GM21825 (cell line): ENCODE data around the gene NIP7.
"Not testable (repeated sequence)": the region's sequence is repeated elsewhere in the genome, so short reads cannot be mapped to it uniquely, and the experiment has no call there.

Source experiments
- ATAC-seq: cut with Tn5 transposase; IDR thresholded peaks from one replicate; pipeline ENCODE4 v1.9.1; 2021; ENCODE audit warnings: mild to moderate bottlenecking, moderate library complexity; ENCODE audit not compliant: unreplicated experiment

The NIP7 gene

DNA sequence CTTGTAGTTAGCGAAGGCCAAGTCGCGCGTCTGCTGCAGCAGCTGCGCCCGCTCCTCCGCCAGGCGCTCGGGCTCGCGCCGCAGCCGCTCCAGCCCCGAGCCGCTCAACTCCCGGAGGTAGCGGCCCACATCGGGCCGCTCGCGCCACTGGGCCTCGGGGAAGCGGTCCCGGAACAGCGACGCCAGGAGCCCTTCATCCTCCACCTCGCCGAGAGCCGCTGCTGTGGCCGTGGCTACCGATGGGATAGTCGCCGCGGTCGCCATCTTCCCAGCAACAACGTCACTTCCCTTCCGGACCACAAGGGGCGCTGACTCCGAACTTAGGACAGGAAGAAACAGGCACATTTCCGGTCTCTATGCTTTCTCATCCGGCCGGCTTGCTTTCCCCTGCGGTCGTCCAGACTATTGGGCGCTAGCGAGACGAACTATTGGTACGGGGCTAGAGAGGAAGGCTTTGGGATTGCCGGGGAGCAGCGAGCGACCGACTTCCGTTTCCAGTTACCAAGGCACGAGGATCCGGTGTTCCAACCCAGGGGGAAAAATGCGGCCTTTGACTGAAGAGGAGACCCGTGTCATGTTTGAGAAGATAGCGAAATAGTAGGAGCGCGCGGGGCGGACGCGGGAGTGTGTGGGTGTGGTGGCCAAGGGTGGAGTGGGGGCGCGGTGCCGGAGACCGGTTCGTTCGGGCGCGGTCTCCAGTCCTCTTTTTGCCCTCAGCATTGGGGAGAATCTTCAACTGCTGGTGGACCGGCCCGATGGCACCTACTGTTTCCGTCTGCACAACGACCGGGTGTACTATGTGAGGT, at the start of gene NIP7, which contains the start of gene COG8:
Gene NIP7, plus strand, starts transcription at position 484 of the 806 bp plus-strand sequence. Its CDS starts 58 bp downstream, at position 542.
Gene COG8, minus strand, starts transcription at position 276 of the 806 bp plus-strand sequence. Its CDS starts 12 bp downstream, at position 264.
- peak; percentile 90 for ATAC-seq

DNA sequence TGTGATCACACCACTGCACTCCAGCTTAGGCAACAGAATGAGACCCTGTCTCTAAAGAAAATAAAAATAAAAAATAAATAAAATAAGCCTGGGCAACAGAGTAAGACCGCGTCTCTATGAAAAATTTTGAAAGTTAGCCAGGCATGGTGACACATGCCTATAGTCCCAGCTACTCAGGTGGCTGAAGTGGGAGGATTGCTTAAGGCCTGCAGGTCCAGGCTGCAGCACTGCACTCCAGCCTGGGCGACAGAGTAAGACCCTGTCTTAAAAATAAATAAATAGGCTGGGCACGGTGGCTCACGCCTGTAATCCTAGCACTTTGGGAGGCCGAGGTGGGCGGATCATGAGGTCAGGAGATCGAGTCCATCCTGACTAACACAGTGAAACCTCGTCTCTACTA, 47.9 kb upstream of the NIP7 start:
- ATAC-seq: not testable (repeated sequence)

DNA sequence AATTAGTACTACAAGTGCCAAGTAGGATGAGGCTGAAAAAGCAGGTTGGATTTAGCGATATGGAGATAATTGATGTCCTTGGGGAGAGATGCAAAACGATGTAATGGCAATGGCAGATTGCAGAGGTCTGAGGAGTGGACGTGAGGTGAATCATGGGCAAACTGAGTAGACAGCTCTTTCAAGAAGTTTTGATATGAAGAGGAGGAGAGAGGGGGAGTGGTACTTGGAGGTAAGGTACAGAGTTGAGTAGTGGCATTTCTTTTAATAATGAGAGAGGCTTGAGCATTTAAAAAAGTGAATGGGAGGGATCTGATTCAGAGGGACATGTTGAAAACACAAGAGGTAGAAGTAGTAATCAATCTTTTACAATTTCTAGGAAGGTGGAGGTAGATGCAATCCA, 46.2 kb upstream of the NIP7 start:
- no peak for ATAC-seq

DNA sequence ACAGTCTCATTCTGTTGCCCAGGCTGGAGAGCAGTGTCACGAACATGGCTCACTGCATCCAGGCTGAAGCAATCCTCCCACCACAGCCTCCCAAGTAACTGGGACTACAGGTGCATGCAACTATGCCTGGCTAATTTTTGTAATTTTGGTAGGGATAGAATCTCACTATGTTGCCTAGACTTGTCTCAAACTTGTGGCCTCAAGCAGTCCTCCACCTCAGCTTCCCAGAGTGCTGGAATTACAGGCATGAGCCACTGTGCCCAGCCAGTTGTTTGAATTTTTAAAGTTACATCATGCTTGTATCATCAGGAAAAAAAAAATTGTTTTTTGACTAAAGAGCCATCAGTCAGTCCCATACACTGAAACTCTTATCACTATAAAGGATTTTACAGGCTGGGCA, 45.5 kb upstream of the NIP7 start:
- no peak for ATAC-seq

DNA sequence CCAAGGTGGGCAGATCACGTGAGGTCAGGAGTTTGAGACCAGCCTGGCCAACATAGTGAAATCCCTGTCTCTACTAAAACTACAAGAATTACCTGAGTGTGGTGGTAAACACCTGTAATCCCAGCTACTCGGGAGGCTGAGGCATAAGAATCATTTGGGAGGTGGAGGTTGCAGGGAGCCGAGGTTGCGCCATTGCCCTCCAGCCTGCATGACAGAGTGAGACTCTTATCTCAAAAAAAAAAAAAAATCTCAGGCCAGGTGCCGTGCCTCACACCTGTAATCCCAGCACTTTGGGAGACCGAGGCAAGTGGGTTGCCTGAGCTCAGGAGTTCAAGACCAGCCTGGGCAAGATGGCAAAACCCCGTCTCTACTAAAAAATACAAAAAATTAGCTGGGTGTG, 42.8 kb upstream of the NIP7 start:
- ATAC-seq: not testable (repeated sequence)

DNA sequence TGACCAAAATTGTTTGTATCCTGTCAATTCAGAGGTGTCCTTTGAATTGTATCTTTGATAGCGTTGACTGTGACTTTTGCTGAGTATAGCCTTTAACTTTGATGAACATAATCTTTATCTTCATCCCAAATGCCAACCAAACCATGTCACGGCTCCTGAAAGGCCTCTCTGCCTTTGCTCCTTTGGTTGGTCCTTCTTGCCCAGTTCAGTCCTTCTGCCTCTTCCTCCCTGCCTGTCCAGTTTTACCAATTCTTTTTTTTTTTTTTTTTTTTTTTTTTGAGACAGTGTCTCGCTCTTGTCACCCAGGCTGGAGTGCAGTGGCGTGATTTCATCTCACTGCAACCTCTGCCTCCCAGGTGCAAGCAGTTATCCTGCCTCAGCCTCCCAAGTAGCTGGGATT, 41.3 kb upstream of the NIP7 start:
- ATAC-seq: no peak

DNA sequence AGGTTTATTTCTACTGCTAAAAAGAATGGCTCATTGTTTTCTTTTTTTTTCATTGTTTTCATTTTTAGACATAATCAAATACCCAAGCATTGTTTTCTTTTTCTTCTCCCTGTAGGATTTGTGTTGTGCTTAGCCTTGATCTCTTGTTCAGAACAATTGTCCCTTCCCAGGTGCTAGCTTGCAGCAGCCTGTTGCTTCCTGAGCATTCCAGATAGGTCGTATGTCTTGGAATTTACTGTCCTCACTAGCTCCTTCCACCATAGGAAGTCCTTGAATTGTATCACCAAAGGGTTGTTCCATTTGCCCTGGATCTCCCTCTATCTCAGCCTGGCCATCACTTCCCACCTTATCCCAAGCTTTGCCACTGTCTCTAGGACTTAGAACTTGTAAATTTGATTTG, 38.4 kb upstream of the NIP7 start:
- ATAC-seq: no peak

DNA sequence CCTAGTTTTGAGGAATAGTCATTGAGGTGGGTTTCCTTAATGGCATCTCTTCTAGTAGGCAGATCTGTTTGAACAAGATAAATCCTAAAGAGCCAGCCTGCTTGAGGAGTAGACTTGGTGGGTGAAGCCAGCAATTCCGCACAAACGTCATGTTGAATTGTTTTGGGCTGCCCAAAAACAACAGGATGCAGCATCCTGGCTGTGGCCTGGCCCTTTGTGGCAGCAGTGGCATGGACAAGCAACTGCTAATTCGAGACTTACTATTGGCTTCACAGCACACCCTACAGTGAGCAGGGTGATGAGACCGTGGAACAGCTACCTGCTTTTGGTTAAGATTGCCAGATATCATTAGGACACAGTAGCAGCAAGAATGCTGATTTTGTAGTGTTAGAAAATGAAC, 37.7 kb upstream of the NIP7 start:
- no peak for ATAC-seq

DNA sequence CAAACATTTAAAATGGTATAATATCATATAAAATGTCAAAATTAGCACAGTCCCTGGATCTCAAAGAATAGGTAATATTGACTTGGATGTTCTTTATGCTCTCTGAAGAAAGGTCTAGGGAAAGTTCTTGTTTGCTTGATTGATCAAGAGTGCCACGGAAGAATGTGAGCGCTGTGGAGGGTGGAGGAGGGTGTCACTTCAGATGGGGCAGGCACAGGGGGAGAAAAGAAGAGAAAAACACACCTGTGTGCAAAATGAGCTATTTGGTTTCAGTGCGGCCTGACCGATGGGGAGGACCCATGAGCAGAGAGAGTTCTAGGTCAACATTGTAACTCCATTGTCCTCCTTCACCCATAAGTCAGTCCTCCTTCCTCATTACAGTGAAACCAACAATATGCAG, 37.3 kb upstream of the NIP7 start:
- no peak for ATAC-seq

DNA sequence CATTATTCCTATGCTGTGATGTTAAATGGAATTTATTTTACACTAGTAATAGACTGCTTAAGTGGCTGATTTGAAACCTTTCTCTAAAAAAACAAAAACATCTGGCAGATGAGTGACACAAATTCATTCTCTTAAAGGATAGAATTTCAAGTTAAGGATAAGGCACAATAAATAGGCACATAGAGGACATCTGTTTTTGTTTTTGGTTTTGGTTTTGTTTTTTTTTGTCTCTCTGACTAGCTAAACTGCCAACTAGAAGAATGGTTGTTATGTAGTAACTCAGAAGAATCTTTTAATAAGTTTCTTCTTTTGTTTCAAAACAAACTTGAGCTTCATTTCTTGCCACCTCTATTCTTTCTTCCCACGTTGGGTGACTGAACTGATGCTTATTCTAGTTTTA, 33.5 kb upstream of the NIP7 start:
- no peak for ATAC-seq

DNA sequence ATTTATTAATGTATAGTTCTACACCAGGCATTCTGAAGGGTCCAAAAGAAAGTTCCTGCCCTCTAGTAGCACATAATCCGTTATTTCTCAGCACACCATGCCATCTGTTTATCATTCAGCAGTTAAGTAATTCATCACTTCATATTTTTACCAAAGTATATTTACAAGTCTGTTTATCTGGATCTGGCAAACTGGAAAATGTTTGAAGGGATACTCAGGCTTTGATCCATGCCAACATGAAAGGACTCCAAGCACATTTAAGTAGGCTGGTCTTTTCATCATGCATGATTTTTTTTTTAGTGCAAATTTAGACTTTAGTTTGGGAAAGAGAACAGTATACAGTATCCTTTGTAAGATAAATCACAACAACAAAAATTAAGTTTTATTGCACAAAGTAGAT, 32.5 kb upstream of the NIP7 start:
- ATAC-seq: no peak

DNA sequence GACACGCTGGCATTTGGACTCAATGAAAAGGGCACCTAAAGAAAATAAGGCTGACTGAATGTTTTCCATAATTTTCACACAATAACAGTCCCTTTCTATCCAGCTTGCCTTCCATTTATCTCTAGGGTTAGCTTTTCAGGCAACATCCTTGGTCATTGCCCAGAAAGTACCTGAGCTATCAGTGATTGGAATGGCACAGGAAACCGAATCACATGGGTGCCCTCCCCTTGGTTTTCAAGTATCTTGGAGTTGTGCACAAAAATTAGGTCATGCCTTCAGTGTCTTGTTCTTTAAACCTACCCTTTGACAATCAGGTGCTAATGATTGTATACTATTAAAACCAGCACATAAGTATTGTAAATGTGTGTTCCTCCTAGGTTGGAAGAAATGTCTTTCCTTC, 31.7 kb upstream of the NIP7 start:
- ATAC-seq: no peak

DNA sequence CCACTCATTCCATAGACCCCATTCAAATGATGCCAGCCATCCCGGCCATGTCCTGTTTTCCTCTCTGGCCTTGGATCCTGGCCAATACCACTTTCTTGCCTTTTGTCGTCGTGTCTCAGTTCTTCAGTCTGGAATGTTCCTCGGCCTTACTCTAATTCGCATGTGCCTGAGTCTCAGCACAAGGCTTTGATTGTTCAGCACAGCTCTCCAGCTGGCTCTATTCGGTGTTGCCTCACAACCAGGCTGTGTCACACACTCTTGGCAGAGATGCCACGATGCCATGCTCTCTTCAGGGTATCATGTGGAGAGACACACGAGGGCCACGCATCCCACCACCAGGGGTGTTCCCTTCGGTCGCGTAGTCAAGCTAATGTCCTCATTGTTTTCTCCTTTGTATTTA, 30.3 kb upstream of the NIP7 start:
- ATAC-seq: no peak

DNA sequence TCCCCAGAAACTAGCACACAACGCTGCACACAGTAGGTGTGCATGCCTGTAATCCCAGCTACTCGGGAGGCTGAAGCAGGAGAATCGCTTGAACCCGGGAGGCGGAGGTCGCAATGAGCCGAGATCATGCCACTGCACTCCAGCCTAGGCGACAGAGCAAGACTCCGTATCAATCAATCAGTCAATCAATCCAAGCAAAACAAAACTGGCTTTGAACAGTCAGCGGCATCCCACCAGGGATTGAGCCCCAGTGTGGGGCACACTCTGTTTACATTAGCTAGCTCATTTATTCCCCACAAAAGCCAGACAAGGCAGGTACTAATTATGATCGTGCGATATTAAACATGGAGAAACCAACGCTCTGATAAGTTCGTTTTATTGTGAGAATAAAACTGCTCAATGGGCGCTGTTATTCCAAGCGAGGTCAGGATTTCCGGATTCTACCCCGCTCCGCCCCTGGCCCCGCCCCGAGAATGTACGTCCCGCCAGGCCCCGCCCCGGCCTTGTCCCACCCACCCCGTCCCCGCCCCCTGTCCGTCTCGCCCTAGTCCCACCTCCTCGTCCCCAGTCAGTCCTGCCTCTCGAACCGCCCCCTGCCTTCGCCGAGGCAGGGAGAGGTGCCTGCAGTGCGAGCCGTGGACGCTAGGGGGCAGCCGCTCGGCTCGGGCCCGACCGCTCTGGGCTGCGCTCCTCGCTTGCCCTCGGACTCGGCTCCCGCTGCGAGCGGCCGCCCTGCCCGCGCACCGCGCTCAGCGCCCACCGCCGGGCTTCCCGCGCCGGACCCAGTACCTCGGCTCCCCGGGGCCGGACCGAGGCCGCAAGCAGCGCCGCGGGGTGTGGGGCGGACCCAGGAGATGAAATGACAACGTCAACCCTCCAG, 28.7 kb upstream of the NIP7 start, which contains the start of gene VPS4A:
Gene VPS4A, plus strand, starts transcription at position 698 of the 880 bp plus-strand sequence. Its CDS starts 162 bp downstream, at position 860.
- peak; percentile 92 for ATAC-seq

DNA sequence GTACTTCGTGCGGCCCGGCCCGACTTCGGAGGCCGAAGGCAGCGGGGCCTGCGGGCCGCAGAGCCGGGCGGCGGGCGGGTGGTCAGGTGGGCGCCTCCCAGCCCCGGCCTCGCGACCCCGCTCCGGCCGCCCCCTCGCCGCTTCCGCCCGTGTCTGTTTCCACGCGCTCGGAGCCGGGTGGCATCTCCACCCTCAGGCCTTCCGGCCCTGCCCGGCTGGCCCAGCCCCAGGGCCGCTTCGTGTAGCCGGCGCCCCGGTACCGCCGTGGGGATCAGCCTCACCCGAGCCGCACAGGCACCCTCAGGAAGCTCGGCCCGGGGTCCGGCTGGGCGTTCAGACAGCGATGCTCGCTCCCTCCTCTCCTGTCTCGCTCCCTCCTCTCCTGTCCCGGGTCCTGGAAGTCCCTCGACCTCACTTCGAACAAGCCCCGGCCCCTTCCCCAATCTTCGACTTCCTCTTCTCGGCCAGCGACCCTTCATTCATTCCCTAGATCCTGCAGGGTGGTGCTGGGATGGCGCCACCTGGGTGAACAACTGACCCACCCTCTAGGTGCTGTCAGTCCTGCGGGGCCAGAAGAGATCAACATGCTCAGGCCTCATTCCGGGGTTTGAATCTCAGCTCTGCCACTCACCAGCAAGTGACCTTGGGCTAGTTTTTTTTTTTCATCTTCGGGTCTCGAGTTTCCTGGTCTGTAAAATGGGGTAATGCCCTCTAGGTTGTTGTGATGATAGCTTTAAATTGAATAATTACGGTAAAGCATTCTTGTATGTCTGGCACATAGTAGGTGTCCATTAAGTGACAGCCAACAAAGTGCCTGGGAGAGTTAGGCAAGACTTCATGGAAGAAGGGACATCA, 27.8 kb upstream of the NIP7 start:
- peak; percentile 29 for ATAC-seq

DNA sequence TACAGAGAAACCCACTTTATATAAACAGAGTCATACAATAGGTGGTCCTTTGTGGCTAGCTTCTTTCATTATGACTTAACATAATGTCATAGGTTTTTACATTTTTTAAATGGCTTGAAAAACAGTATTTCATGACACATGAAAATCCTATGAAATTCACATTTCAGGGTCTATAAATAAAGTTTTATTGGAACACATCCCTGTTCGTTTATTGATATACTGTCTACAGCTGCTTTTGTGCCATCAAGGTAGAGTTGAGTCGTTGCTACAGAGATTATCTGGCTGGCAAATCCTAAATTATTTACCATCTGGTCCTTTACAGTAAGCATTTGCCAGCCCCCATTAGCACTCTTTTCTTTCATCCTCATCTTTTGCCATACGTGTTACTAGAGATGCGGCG, 26.1 kb upstream of the NIP7 start:
- ATAC-seq: no peak

DNA sequence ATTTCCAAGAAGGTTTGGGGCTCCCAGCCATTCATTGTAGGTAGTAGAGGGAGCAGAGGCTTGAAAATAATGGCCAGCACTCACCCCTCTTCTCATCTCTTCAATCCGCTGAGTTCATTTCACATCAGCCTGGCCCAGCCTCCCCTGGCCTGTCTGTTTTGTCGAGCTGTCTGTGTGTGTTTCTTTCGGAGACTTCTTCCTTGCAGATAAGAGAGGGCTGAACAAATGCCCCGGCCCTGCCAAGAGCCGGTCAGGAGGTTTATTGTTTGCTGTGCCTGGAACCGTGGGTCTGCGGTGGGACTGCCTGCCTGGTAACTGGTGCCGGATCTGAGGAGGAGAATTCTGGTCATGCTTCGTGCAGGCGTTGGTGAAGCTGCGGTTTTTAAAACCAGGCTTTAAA, 25.0 kb upstream of the NIP7 start:
- no peak for ATAC-seq

DNA sequence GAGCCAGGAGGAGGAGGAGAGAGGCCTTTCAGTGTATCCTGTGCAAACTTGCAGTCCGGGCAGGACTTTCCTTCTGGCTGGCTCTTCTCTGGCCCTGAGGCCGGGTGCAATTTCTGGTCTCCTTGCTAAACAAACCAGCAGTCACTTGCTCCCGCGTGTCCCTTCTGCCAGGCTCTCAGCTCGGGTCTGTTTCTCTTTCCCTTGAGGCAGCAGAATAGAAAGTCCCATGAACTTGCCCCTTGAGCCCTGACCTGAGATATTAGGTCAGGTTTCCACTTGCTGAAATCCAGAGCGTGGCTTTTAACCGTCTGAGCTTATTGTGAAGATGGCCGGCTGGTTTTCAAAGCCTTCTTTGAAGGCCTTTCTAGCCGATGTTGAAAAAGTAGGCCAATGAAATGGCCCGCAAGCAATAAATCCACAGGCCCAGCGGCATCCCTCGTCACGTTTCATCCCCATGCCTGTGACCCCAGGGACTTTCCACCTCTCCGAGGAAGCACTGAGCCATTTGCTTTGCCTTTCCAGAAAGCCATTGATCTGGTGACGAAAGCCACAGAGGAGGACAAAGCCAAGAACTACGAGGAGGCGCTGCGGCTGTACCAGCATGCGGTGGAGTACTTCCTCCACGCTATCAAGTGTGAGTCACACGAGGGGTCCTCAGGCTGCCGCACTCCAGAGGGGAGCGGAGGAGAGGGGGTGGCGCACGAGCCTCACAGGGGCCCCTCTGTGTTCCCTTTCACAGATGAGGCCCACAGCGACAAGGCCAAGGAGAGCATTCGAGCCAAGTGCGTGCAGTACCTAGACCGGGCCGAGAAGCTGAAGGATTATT, 23.9 kb upstream of the NIP7 start:
- no peak for ATAC-seq

DNA sequence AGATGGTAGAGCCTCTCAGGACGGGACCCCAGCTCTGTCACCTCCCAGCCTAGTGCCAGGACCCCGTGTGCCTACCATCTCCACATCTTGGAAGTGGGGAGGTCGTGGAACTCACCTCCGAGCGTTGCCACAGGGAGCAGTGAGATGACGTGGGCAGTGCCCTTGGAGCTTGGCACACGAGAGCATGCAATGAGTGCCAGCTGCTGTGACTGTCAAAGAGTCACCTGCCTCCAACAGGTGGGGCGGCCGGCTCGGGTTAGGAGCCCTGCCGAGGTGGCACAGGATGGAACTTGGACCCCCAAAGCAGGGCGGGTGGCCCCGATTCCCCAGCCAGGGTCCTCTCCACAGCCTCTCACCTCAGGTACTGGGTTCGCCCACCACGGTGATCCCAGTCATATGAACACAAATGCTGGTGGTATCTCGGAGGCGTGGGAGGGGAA, 23.0 kb upstream of the NIP7 start:
- no peak for ATAC-seq
